AG04449 (cell line): ENCODE measurements around the gene SMAD2.
"Not testable (repeated sequence)": the region's sequence is repeated elsewhere in the genome, so short reads cannot be mapped to it uniquely, and the experiment has no call there.

Experiments used
- CTCF ChIA-PET: fragments of 350-600 bp; formaldehyde crosslinking; extraction: SDS; loops from one replicate; lab custom pipeline; 2021; ENCODE audit warnings: antibody characterized with exemption; lab: Yijun Ruan, JAX
- POLR2A ChIA-PET: fragments of 400-600, 350-600 bp; formaldehyde crosslinking; extraction: SDS; loops from one replicate; lab custom pipeline; 2020; ENCODE audit warnings: antibody characterized with exemption, inconsistent platforms; lab: Yijun Ruan, JAX
- DNase-seq: peaks from one replicate; pipeline ENCODE4 v3.0.0-alpha.2; 2010; ENCODE audit warnings: low read depth, low spot score
- H3K4me3 ChIP-seq: 2 replicates; pipeline ENCODE4 v1.5.1; 2011; ENCODE audit warnings: low read depth, mild to moderate bottlenecking, control low read depth, low read length
- CTCF ChIP-seq: IDR thresholded peaks from one replicate; pipeline ENCODE4 v1.5.1; 2011; ENCODE audit warnings: mild to moderate bottlenecking, moderate library complexity, low read length, control low read depth, inconsistent platforms; ENCODE audit not compliant: insufficient read depth; ENCODE audit errors: missing control alignments

SMAD2 gene

DNA sequence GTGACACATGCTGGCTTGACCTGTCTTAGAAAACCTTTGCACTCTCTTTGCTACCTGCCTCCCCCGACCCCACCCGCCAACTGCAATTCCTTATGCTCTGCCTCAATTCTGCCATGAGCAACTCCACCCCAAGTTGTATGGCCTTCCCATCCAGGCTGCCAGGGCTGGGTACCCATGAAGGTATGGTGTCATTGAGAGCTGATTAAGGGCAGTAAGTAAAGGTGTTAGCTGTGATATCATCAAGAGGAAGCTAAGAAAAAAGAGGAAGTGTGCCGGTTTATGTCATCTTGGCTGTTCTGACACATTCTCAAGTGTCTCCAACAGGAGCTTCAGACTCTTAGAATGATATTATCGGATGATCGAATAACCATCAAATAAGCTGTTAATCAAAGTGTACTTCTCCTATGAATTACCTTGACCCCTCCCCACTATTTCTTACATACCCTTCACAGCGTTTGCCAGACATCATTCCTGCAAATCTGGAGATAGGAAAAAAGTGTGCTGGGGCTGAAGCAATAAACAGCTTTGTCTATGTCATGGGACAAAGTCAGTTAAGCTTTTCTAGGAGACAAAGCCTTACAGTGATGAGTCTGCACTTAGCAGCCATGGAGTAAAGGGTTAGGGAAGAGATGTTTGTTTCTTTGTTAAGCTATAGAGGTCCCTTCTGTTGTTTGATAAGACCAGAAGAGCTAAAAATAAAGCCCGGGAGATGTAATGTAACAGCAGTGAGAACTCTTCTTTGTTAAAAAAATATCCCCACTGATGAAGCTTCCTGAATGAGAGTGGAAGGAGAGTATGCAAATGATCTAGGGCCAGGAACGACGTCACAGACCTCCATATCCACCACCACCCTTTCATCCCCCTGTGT, 40.4 kb upstream of the SMAD2 start:
- H3K4me3 ChIP-seq, result no peak overlapping the region
- POLR2A ChIA-PET, result no interaction called here
- no peak for TF ChIP-seq CTCF
- no peak for DNase-seq
- CTCF ChIA-PET, result no interaction called here

DNA sequence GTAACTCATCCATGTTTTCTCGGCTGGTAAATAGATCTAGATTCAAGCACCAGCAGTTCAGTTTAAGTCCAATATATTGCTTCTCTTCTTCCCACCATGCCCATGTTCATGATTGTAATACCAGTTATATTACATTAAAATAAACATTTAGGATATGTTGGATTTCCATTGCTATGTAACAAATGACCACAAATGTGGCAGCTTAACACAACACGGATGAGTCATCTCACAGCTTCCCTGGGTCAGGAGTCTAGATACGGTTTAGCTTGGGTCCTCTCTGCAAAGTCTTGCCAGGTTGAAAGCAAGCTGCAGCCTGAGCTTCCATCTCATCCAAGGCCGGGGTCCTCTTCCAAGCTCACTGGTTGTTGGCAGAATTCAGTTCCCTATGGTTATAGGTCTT, 39.4 kb upstream of the SMAD2 start:
- no peak overlapping the region for H3K4me3 ChIP-seq
- no peak for TF ChIP-seq CTCF
- no peak for DNase-seq
- CTCF ChIA-PET, result no interaction called here
- POLR2A ChIA-PET, result no interaction called here

GRCh38 chr18:47968721-47969120, 38.3 kb upstream of the SMAD2 start:
- ChIA-PET POLR2A (no interaction called here), CTCF (no interaction called here)
- H3K4me3 ChIP-seq, result no peak overlapping the region
- no peak for DNase-seq
- TF ChIP-seq CTCF, result no peak

- no peak overlapping the region for H3K4me3 ChIP-seq
- DNase-seq, result no peak
- no peak for TF ChIP-seq CTCF
- ChIA-PET POLR2A (no interaction called here), CTCF (no interaction called here)
These were observed 37.7 kb upstream of the SMAD2 start for GRCh38 chr18:47968006-47968676.

GRCh38 chr18:47964053-47964452, 33.6 kb upstream of the SMAD2 start:
- H3K4me3 ChIP-seq, result no peak overlapping the region
- ChIA-PET CTCF (no interaction called here), POLR2A (no interaction called here)
- no peak for DNase-seq
- no peak for TF ChIP-seq CTCF

DNA sequence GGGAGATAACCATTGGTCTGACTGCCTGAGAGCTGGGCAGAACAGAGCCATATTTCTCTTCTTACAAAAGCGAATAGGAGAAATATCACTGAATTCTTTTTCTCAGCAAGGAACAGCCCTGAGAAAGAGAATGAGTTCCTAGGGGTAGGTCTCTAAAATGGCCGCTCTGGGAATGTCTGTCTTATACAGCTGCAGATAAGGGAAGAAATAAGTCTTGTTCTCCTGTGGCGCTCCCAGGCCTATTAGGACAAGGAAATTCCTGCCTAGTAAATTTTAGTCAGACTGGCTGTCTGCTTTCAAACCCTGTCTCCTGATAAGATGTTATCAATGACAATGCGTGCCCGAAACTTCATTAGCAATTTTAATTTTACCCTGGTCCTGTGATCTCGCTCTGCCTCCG, 30.5 kb upstream of the SMAD2 start:
- DNase-seq, H3K4me3 ChIP-seq, CTCF ChIA-PET: not testable (repeated sequence)
- POLR2A ChIA-PET, result interaction anchor here (0.7 kb wide), 1 partner anchor 31 kb away, joined by 3 read pairs; no protein-coding TSS in a partner anchor
